ENCODE results near the gene TASP1. TPM values are rescaled to one million over a fixed set of nuclear protein-coding genes. Genes with fewer than 3 reads are reported as not detected.
"Not testable (repeated sequence)": the region's sequence is repeated elsewhere in the genome, so short reads cannot be mapped to it uniquely, and the experiment has no call there.

The TASP1 gene
- total RNA-seq, 6 experiments from 2014 or later: 2.5 to 6.1 (median 4.3) TPM

- TF ChIP-seq CTCF (IDR thresholded peaks at IDR 0.05) (no peak), POLR2A (IDR thresholded peaks at IDR 0.05) (no peak)
- DNase-seq (no peak), ATAC-seq (no peak)
- 88% methylated on average over 2 of the region's 2 CpGs for WGBS (ENCODE audit: insufficient coverage, low coverage, low lambda C conversion rate, missing lambda C conversion rate)
- intact Hi-C loops (cut with DNase I): no loop called here
- H3K27me3 ChIP-seq: no peaks in the 10 kb centered on the region
- H3K4me1 ChIP-seq: no peaks in the 10 kb centered on the region
- H3K36me3 ChIP-seq: no peaks in the 10 kb centered on the region
- no peaks in the 10 kb centered on the region for H3K9me3 ChIP-seq
- no peak overlapping the region for H3K4me3 ChIP-seq
- H3K27ac ChIP-seq: no peak overlapping the region
Observed at GRCh38 chr20:13611611-13612125, 27.1 kb downstream of the TASP1 start.

GRCh38 chr20:13610184-13610583 lies 28.5 kb downstream of the TASP1 start:
- H3K27ac ChIP-seq: no peak overlapping the region
- H3K9me3 ChIP-seq: no peaks in the 10 kb centered on the region
- intact Hi-C loops (cut with DNase I): no loop called here
- no peaks in the 10 kb centered on the region for H3K36me3 ChIP-seq
- WGBS (ENCODE audit: insufficient coverage, low coverage, low lambda C conversion rate, missing lambda C conversion rate): 83% methylated on average over 2 of the region's 2 CpGs
- no peak for DNase-seq
- peak in 3 of 4 donors; percentile 25 to 51 (median 44) for ATAC-seq
- no peaks in the 10 kb centered on the region for H3K27me3 ChIP-seq
- H3K4me3 ChIP-seq: no peak overlapping the region
- no peaks in the 10 kb centered on the region for H3K4me1 ChIP-seq
- TF ChIP-seq POLR2A (IDR thresholded peaks at IDR 0.05) (no peak), CTCF (IDR thresholded peaks at IDR 0.05) (peak in 2 of 4 donors; percentile 4 to 17)

GRCh38 chr20:13608066-13608465 lies 30.7 kb downstream of the TASP1 start:
- no peak overlapping the region for H3K27ac ChIP-seq
- no peak for ATAC-seq
- no peaks in the 10 kb centered on the region for H3K9me3 ChIP-seq
- 95% methylated on average over 1 of the region's 1 CpG for WGBS (ENCODE audit: insufficient coverage, low coverage, low lambda C conversion rate, missing lambda C conversion rate)
- DNase-seq: no peak
- H3K4me3 ChIP-seq: no peak overlapping the region
- TF ChIP-seq CTCF (IDR thresholded peaks at IDR 0.05) (no peak), POLR2A (IDR thresholded peaks at IDR 0.05) (no peak)
- H3K27me3 ChIP-seq: no peaks in the 10 kb centered on the region
- no peaks in the 10 kb centered on the region for H3K4me1 ChIP-seq
- H3K36me3 ChIP-seq: no peaks in the 10 kb centered on the region
- intact Hi-C loops (cut with DNase I): no loop called here

GRCh38 chr20:13593423-13593822 lies 45.3 kb downstream of the TASP1 start:
- WGBS (ENCODE audit: insufficient coverage, low coverage, low lambda C conversion rate, missing lambda C conversion rate): 100% methylated on average over 1 of the region's 11 CpGs
- ATAC-seq; intact Hi-C loops (cut with DNase I); H3K36me3 ChIP-seq; DNase-seq; H3K27me3 ChIP-seq; H3K4me1 ChIP-seq; H3K27ac ChIP-seq; H3K9me3 ChIP-seq; H3K4me3 ChIP-seq: not testable (repeated sequence)

- H3K27me3 ChIP-seq: no peaks in the 10 kb centered on the region
- TF ChIP-seq CTCF (IDR thresholded peaks at IDR 0.05) (no peak), POLR2A (IDR thresholded peaks at IDR 0.05) (no peak)
- peaks cover 0 to 8% (median 0%) of the 10 kb centered on the region in 4 donors for H3K4me1 ChIP-seq
- DNase-seq (no peak), ATAC-seq (no peak)
- 63% methylated on average over 2 of the region's 2 CpGs for WGBS (ENCODE audit: insufficient coverage, low coverage, low lambda C conversion rate, missing lambda C conversion rate)
- H3K9me3 ChIP-seq: no peaks in the 10 kb centered on the region
- H3K4me3 ChIP-seq: no peak overlapping the region
- intact Hi-C loops (cut with DNase I): no loop called here
- no peak overlapping the region for H3K27ac ChIP-seq
- H3K36me3 ChIP-seq: no peaks in the 10 kb centered on the region
Observed at GRCh38 chr20:13588049-13588448, 50.7 kb downstream of the TASP1 start.
